ENCODE results near the gene TSC22D4. TPM values are rescaled to one million over a fixed set of nuclear protein-coding genes. Genes with fewer than 3 reads are reported as not detected.
"Not testable (repeated sequence)": the region's sequence is repeated elsewhere in the genome, so short reads cannot be mapped to it uniquely, and the experiment has no call there.

Gene TSC22D4
- total RNA-seq, 1 experiment from 2014 or later = 68.8 TPM

GRCh38 chr7:100444311-100445278 lies 34.4 kb downstream of the TSC22D4 start:
- intact Hi-C loops (cut with micrococcal nuclease; ENCODE audit: unreplicated experiment) = no loop called here
- no peak for TF ChIP-seq EZH2 (IDR thresholded peaks at IDR 0.05; ENCODE audit: low read depth)
- Histone ChIP-seq H3K9me3 (ENCODE audit: insufficient read depth, low read depth) (no peaks in the 10 kb centered on the region), H3K27ac (no peak overlapping the region), H3K79me2 (ENCODE audit: low read depth) (no peaks in the 10 kb centered on the region), H2AFZ (no peak overlapping the region), H3K4me2 (no peak overlapping the region; the same call in 1 of the 2 replicates), H3K27me3 (ENCODE audit: insufficient read depth, low read depth) (no peaks in the 10 kb centered on the region), H3K36me3 (ENCODE audit: low read depth) (no peaks in the 10 kb centered on the region), H3K4me1 (replicated peaks; ENCODE audit: insufficient read depth) (peaks cover 14% of the 10 kb centered on the region), H3K4me3 (no peak overlapping the region), H3K9me2 (ENCODE audit: insufficient read depth) (no peaks in the 10 kb centered on the region), H4K20me1 (ENCODE audit: insufficient read depth) (no peaks in the 10 kb centered on the region), H3F3A (ENCODE audit: insufficient read depth, low read depth) (peaks cover 9% of the 10 kb centered on the region; the same call in 1 of the 2 replicates)
- CTCF ChIA-PET = interaction anchor here (0.6 kb wide), 1 partner anchor 35 kb away, joined by 4 read pairs; the partner anchor contains the start of gene TSC22D4
- DNase-seq = no peak
- no TSS peak for BruUV-seq (replicated peaks)
- POLR2A ChIA-PET (ENCODE audit: unreplicated experiment) = interaction anchor here (0.6 to 0.7 kb wide), 5 partner anchors 8 to 229 kb away, joined by 3 to 5 read pairs (median 4); partner anchors contain the start of gene GNB2

DNA sequence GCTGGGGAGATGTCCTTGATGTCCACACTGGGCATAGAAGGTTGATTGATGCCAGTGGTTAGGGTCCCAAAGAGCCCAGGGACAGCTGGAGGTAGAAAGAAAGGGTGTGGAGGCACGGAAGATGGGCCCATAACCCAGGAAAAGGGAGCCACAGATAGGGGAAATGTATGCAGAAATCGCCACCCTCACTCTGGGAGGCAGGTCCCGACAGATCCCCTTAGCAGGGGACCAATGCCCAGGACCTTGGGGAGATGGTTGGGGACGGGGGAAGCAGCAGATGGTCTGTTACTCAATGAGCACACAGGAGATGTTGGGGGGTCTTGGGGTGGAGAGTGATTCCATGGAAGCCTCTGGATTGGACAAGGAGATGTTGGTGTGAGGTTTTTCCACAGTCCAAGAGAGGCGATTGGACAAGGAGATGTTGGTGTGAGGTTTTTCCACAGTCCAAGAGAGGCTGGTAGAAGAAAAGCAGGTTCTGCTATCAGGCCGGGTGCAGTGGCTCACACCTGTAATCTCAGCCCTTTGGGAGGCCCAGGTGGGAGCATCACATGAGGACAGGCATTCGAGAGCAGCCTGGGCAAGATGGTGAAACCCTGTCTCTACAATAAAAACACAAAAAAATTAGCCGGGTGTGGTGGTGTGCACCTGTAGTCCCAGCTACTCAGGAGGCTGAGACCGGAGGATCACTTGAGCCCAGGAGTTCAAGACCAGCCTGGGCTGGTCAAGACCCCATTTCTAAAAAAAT lies 35.7 kb downstream of the TSC22D4 start:
- Histone ChIP-seq H3K27ac (no peak overlapping the region), H3K4me3 (no peak overlapping the region), H3K4me1 (replicated peaks; ENCODE audit: insufficient read depth) (peaks cover 14% of the 10 kb centered on the region), H3K4me2 (no peak overlapping the region), H4K20me1 (ENCODE audit: insufficient read depth) (no peaks in the 10 kb centered on the region), H2AFZ (no peak overlapping the region), H3K9me3 (ENCODE audit: insufficient read depth, low read depth) (no peaks in the 10 kb centered on the region), H3K36me3 (ENCODE audit: low read depth) (no peaks in the 10 kb centered on the region), H3K79me2 (ENCODE audit: low read depth) (no peaks in the 10 kb centered on the region), H3K9me2 (ENCODE audit: insufficient read depth) (no peaks in the 10 kb centered on the region), H3F3A (ENCODE audit: insufficient read depth, low read depth) (peaks cover 8% of the 10 kb centered on the region; the same call in 1 of the 2 replicates), H3K27me3 (ENCODE audit: insufficient read depth, low read depth) (no peaks in the 10 kb centered on the region)
- BruUV-seq (replicated peaks) = no TSS peak
- DNase-seq = no peak
- intact Hi-C loops (cut with micrococcal nuclease; ENCODE audit: unreplicated experiment) = no loop called here
- POLR2A ChIA-PET (ENCODE audit: unreplicated experiment) = no interaction called here
- no peak for TF ChIP-seq EZH2 (IDR thresholded peaks at IDR 0.05; ENCODE audit: low read depth)
- TF ChIP-seq, protein P1, sequence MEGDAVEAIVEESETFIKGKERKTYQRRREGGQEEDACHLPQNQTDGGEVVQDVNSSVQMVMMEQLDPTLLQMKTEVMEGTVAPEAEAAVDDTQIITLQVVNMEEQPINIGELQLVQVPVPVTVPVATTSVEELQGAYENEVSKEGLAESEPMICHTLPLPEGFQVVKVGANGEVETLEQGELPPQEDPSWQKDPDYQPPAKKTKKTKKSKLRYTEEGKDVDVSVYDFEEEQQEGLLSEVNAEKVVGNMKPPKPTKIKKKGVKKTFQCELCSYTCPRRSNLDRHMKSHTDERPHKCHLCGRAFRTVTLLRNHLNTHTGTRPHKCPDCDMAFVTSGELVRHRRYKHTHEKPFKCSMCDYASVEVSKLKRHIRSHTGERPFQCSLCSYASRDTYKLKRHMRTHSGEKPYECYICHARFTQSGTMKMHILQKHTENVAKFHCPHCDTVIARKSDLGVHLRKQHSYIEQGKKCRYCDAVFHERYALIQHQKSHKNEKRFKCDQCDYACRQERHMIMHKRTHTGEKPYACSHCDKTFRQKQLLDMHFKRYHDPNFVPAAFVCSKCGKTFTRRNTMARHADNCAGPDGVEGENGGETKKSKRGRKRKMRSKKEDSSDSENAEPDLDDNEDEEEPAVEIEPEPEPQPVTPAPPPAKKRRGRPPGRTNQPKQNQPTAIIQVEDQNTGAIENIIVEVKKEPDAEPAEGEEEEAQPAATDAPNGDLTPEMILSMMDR (conservative IDR thresholded peaks at IDR 0.05) = no peak
- CTCF ChIA-PET = no interaction called here

GRCh38 chr7:100441641-100442535 lies 37.1 kb downstream of the TSC22D4 start:
- intact Hi-C loops (cut with micrococcal nuclease; ENCODE audit: unreplicated experiment) = no loop called here
- Histone ChIP-seq H3K79me2 (ENCODE audit: low read depth) (no peaks in the 10 kb centered on the region), H3K9me3 (ENCODE audit: insufficient read depth, low read depth) (no peaks in the 10 kb centered on the region), H2AFZ (no peak overlapping the region), H3K27ac (no peak overlapping the region), H3K36me3 (ENCODE audit: low read depth) (no peaks in the 10 kb centered on the region), H3K4me1 (replicated peaks; ENCODE audit: insufficient read depth) (peaks cover 14% of the 10 kb centered on the region), H3K4me2 (no peak overlapping the region), H4K20me1 (ENCODE audit: insufficient read depth) (no peaks in the 10 kb centered on the region), H3F3A (ENCODE audit: insufficient read depth, low read depth) (peaks cover 20% of the 10 kb centered on the region; the same call in 1 of the 2 replicates), H3K9me2 (ENCODE audit: insufficient read depth) (no peaks in the 10 kb centered on the region), H3K4me3 (no peak overlapping the region), H3K27me3 (ENCODE audit: insufficient read depth, low read depth) (no peaks in the 10 kb centered on the region)
- CTCF ChIA-PET = no interaction called here
- BruUV-seq (replicated peaks) = no TSS peak
- TF ChIP-seq, protein P1 (conservative IDR thresholded peaks at IDR 0.05) = no peak
- no peak for TF ChIP-seq EZH2 (IDR thresholded peaks at IDR 0.05; ENCODE audit: low read depth)
- POLR2A ChIA-PET (ENCODE audit: unreplicated experiment) = no interaction called here
- no peak for DNase-seq

DNA sequence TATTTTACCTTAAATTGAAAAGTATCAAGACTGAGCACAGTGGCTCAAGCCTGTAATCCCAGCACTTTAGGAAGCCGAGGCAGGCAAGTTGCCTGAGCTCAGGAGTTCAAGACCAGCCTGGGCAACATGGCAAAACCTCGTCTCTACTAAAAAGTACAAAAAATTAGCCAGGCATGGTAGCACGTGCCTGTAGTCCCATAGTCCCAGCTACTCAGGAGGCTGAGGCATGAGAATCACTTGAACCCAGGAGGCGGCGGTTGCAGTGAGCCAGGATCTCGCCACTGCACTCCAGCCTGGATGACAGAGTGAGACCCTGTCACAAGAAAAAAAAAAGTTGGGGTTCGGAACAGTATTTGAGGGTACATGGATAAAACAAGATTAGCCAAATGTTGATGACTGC lies 39.8 kb downstream of the TSC22D4 start:
- H3K4me2 ChIP-seq; H3K9me3 ChIP-seq (ENCODE audit: insufficient read depth, low read depth); H2AFZ ChIP-seq; H3K9me2 ChIP-seq (ENCODE audit: insufficient read depth); CTCF ChIA-PET; intact Hi-C loops (cut with micrococcal nuclease; ENCODE audit: unreplicated experiment); H3K36me3 ChIP-seq (ENCODE audit: low read depth); H4K20me1 ChIP-seq (ENCODE audit: insufficient read depth); H3K27ac ChIP-seq; POLR2A ChIA-PET (ENCODE audit: unreplicated experiment); H3K4me3 ChIP-seq; BruUV-seq (replicated peaks); H3K27me3 ChIP-seq (ENCODE audit: insufficient read depth, low read depth); DNase-seq: not testable (repeated sequence)
- H3K79me2 ChIP-seq (ENCODE audit: low read depth) = peaks cover 16% of the 10 kb centered on the region
- H3F3A ChIP-seq (ENCODE audit: insufficient read depth, low read depth) = peaks cover 36% of the 10 kb centered on the region
- peaks cover 10% of the 10 kb centered on the region for H3K4me1 ChIP-seq (replicated peaks; ENCODE audit: insufficient read depth)

DNA sequence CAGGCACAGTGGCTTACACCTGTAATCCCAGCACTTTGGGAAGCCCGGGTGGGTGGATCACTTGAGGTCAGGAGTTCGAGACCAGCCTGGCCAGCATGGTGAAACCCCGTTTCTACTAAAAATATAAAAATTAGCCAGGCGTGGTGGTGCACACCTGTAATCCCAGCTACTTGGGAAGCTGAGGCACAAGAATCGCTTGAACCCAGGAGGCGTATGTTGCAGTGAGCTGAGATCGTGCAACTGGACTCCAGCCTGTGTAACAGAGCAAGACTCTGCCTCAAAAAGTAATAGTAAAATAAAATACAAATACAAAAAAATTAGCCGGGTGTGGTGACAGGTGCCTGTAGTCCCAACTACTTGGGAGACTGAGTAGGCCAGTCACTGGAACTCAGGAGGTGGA lies 40.3 kb downstream of the TSC22D4 start:
- H3K4me3 ChIP-seq; CTCF ChIA-PET; intact Hi-C loops (cut with micrococcal nuclease; ENCODE audit: unreplicated experiment); H3K27me3 ChIP-seq (ENCODE audit: insufficient read depth, low read depth); BruUV-seq (replicated peaks); H3K27ac ChIP-seq; DNase-seq; H4K20me1 ChIP-seq (ENCODE audit: insufficient read depth); H3K9me3 ChIP-seq (ENCODE audit: insufficient read depth, low read depth); H2AFZ ChIP-seq; H3K4me2 ChIP-seq; H3K9me2 ChIP-seq (ENCODE audit: insufficient read depth): not testable (repeated sequence)
- Histone ChIP-seq H3K36me3 (ENCODE audit: low read depth) (peaks cover 11% of the 10 kb centered on the region; the same call in 1 of the 2 replicates), H3K4me1 (replicated peaks; ENCODE audit: insufficient read depth) (peaks cover 12% of the 10 kb centered on the region), H3F3A (ENCODE audit: insufficient read depth, low read depth) (peaks cover 41% of the 10 kb centered on the region), H3K79me2 (ENCODE audit: low read depth) (peaks cover 21% of the 10 kb centered on the region)
- POLR2A ChIA-PET (ENCODE audit: unreplicated experiment) = interaction anchor here (0.6 to 0.7 kb wide), 2 partner anchors 10 to 52 kb away, joined by 5 to 10 read pairs; no protein-coding TSS in a partner anchor
